Stimulated activated CD8-positive, alpha-beta memory T cell treated with anti-CD3 and anti-CD28 coated beads, Interleukin-2, amount 100 ng/mL, for 48 hours (primary cell): ENCODE results near the gene SIK3.
"Not testable (repeated sequence)": the region's sequence is repeated elsewhere in the genome, so short reads cannot be mapped to it uniquely, and the experiment has no call there.

Source experiments
- DNase-seq, 2 donors: peaks; one replicate each; pipeline ENCODE4 v3.0.0-alpha.2; 2020; ENCODE audit warnings: low read depth in 2 of 2

Gene SIK3

DNA sequence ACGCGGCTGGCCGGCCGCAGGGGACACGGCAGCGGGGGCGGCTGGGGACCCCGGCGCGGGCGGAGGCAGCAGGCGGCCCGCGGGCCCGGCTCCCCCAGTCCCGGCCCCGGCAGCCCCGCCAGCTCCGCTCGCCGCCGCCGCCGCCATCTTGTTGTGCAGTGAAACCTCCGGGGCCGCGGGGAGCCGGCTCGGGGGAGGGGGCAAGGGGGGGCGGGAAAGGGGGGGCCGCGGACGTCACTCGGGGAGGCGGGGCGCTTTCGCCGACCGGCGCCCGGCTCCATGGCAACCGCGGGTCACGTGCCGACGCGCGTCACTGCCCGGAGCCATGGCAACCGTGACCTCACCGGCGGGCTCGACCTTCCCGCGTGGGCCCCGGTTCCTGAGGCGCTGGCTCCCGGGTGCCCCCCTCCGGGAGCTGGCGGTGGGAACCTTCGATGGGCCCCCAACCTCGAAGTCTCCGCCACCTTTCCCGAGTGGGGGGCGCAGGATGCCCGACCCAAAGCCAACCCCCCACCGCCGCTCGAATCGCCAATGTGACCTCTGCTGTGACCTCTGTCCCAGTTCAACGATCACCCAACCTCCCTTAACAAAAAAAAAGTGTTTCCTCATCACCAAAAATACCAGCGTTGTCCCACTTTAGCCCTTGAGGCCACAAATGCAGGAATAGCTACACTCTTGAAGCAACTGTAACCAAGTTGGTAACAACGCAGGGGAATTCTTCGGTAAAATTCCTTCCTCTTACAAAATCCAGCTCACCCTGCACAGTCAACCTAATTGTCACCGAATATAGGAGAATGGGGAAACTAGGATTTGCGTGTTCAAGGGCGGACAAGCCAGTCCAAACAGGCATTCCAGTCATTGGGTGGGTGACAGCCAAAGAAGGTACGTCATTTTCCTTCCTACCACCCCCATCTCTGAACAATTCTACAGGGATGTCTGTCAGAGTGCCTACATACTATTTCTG lies at the start of gene SIK3:
SIK3 (minus strand) TSS at position 160 of the 964 bp plus-strand sequence; CDS start at position 147, 13 bp downstream.
- peak; percentile 86 to 93 for DNase-seq

DNA sequence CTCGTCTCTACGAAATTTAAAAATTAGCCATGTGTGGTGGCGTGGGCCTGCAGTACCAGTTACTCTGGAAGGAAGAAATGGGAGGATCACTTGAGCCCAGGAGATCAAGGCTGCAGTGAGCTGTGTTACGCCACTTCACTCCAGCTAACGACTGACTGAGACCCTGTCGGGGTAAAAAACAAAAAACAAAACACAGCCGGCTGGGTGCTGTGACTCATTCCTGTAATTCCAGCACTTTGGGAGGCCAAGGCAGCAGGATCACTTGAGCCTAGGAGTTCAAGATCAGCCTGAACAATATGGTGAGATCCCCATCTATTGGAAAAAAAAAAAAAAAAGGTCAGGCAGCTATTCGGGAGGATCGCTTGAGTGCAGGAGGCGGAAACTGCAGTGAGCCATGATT lies 48.3 kb upstream of the SIK3 start:
- DNase-seq, result no peak

DNA sequence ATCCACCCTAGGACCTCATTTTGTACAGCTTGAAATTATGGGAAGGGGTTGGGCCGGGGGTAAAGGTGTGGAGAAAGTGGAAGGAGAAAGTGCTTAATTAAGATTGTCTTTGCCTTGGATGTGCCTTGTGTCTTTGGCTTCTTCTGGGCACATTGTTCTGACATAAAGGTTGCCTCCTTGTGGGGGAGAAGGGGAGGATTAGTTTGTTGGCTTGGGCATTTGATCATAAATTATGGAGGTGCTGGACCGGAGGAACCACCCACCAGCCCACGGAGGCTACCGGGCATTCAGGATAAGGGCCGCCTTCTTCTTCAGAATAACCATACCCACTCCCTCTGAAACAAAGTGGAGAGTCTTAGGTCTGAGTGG lies 47.1 kb upstream of the SIK3 start:
- no peak for DNase-seq

DNA sequence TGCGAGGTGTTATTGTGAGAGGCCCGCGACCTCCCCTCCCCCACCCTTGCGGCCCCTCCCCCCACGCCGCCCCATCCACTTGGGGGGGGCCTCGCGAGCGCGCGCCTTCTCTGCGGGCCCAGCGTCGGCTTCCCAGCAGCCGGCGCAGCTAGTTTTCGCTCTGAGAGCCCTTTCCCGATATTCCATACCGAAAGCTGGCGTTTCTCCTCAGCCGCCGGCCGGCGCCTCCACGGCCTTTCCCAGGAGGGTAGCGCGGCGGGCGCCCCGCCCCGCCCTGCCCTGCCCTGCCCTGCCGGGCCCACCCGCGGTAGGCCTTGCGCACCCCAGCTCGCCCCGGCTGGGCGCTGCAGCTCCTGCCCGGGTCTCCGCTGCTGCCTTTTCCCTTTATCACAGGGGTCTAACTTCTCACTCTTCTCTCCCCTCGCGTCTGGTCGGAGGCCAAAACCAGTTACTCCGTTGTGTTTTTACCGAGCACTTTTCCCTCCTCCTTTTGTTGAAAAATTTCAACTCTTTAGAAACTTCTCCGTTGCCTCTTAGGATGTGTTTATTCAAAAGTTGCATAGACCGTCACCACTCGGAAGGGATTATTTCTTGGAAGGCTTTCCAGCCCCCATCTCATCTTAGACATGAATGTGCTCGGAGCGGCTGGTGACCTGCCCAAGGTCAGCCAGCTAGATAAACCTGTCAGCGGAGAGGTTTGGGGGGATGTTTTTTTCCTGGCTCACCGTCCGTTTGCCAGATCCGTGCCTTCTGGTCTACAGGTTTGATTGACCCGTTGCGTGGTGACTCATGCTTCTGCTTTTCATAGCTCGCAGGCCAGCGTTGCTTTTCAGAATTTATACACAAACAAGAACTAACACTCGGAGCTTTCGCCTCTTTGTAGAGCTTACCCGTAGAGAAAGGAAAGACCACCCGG lies 46.5 kb upstream of the SIK3 start:
- DNase-seq, result peak; percentile 28 to 40

DNA sequence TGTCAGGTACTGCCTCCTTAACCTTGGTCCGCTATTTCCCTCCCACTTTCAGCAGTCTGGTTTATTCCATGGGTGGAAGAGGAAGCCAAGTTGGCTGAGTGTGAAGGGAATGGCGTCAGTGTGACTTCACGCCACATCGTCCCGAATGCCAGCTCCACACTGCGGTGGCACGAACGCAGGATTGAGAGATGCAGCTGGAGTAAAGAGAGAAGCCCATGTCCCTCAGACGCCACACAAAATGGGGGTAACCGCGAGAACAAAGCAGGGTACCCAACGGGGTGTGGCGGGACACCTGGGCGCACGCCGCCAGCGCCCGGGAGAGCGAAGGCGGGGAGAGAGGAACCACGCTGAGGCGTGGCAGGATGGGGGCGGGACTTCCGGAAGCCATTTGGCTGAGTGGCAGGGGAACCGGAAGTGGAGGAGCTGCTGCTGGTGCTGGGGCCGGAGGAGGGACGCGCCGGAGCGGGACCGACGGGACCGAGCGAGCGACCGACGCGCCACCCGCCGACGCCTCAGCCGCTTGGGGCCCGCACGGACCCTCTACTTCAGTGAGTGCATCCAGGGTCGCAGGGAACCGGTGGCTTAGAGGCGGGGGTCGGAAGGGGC lies 45.7 kb upstream of the SIK3 start, which contains the start of gene PAFAH1B2:
PAFAH1B2 (plus strand) TSS at position 417 of the 606 bp plus-strand sequence. CDS start 8,161 bp downstream, outside the sequence.
- peak; percentile 94 to 95 for DNase-seq

DNA sequence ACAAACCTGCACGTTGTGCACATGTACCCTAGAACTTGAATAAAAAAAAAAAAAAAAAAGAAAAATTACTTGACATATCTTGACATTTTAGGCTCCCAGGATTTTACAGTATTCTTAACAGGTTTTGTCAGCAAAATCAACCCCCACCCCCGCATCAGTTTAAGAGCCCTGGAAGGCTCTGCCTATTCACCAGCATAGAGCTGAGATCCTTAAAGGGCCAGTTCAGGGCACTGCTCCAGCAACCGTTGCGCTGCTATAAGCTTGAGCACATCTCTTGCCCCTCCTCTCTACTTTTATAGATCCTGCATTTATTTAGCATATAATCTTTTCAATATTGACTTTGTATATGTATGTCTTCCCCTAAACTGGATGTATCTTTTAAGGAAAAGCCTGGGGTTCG lies 45.2 kb upstream of the SIK3 start:
- DNase-seq, result peak in 1 of 2 donors; percentile 8

DNA sequence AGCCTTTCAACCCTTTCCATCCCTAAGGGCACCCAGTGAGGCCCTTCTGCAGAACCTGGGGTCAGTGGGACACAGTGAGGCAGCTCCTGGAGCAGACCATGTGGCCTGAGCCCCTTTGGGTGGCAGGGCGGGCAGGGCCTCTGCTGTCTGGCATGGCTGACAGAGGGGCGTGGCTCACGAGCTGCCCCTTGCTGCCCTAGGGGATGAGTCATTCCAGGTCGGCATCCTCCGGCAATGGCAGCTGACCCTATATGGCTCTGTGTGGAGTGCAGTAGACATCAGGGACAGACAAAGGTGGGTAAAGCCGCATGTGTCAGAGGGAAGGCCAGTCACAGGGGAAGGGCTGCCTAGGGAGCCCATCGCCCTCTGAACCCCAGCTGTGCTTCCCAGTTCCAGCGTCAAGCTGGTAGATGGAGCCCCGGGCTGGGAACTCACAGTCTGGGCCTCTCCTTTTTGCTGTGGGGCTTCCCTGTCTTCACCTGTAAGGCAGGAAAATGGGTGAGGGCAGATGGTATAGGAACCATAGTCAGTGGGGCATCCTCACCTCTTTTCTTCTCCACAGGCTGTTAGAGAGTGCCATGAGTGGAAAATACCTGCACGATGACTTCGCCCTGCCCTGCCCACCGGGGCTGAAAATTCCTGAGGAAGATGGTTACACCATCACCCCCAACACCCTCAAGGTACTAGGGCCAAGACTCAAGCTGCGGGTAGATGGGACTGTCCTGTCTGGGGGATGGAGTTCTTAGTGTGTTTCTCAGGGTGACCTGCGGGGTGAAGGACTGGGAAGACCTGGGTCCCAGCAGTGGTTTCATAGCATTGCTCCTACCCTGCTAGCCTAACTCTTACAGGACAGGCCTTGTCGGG lies 39.2 kb upstream of the SIK3 start:
- not testable (repeated sequence) for DNase-seq

DNA sequence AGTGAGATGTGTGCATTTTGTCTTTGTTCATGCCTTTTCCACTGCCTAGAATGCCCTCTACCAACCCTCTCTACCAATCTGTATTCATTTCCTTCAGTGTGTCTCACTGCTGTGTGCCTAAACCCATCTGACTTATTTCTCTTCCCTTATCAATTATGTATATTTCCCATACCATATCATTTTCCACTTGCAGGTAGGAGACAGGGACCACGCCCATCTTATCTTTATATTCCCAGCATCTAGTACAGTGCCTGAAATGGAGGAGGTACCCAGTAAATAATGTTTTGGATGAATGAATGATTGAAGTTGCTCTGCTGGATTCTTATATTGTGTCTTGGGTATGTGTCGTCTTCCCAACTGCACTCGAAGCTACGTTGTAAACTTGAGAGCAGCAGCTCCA lies 36.8 kb upstream of the SIK3 start:
- not testable (repeated sequence) for DNase-seq

DNA sequence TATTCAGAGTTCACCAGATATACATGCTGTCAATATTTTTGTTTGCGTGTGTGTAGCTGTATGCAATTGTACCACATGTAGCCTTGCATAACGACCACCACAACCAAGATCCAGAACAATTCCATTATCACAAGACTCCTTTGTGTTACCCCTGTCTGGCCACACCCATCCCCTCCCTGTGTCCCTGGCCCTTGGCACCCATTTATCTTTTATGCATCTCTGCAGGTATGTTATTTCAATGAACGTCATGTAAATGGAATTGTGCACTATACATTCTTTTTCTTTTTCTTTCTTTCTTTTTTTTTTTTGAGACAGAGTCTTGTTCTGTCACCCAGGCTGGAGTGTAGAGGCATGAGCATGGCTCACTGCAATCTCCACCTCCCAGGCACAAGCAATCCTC lies 36.2 kb upstream of the SIK3 start:
- no peak for DNase-seq

DNA sequence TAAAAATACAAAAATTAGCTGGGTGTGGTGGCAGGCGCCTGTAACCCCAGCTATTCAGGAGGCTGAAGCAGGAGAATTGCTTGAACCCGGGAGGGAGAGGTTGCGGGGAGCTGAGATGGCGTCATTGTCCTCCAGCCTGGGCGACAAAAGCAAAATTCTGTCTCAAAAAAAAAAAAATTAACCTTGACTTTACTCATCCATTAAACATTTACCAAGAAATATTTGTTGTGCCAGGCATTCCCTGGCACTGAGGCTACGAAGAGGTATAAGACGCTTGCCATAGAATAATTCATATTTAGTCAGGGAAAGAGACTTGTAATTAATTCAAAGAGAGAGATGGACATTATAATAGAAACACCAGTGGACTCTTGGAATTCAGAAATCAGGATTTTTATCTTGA lies 32.7 kb upstream of the SIK3 start:
- DNase-seq, result no peak

DNA sequence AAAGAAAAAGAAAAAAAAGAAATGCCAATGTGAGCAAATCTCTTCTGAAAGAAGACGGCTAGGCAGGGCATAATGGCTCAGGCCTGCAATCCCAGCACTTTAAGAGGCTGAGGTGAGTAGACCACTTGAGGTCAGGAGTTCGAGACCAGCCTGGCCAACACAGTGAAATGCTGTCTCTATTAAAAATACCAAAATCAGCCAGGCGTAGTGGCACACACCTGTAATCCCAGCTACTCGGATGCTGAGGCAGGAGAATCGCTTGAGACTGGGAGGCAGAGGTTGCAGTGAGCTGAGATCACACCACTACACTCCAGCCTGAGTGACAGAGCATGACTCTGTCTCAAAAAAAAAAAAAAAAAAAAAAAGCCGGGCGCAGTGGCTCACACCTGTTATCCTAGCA lies 32.2 kb upstream of the SIK3 start:
- not testable (repeated sequence) for DNase-seq

DNA sequence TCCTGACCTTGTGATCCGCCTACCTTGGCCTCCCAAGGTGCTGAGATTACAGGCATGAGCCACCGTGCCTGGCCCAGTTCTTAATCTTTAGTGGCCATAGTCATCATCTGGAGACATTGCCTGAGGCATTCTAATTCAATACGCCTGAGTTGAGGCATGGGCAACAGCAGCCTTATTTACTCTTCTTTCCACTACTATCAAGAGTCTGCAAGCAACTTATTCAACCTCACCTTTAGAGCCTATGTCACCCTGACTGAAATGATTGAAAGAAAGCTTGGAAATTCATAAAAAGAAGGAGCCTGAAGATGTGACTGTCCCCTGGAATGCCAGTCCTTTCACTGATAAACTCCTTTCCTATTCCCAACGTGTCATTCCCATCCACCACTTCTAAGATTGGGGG lies 30.1 kb upstream of the SIK3 start:
- DNase-seq, result no peak

DNA sequence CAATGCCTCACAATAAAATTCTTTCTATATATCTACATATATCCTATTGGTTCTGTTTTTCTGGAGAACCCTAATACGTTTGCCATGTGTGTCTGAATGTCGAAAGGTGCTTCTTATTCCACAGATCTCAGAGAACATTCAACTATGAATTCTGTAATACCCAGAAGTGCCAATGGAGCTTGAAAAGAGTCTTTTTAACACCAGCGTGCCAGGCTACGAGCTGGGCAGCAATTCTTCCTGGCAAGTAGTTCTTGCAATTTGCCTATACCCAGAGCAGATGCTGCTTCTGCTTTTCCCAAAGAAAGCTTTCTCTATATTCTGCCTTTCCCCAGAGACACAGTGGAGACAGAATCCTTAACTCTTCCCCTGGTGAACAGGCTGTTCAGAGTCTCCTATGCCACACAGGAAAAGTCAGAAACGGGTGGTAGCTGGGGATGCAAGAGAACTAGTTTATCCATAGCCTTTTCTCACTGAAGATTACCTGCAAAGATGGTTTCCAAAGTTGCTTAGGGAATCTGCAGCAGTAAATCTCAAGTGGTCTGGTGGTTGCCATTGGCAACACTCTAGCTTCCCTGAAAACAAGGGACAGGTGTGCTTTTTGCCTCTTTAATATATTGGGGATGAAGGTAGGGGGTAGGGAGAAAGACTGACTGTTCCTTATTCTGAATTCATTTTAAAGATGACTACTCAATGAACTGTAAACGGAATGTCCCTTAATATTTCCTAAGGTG lies 29.1 kb upstream of the SIK3 start:
- DNase-seq, result no peak

DNA sequence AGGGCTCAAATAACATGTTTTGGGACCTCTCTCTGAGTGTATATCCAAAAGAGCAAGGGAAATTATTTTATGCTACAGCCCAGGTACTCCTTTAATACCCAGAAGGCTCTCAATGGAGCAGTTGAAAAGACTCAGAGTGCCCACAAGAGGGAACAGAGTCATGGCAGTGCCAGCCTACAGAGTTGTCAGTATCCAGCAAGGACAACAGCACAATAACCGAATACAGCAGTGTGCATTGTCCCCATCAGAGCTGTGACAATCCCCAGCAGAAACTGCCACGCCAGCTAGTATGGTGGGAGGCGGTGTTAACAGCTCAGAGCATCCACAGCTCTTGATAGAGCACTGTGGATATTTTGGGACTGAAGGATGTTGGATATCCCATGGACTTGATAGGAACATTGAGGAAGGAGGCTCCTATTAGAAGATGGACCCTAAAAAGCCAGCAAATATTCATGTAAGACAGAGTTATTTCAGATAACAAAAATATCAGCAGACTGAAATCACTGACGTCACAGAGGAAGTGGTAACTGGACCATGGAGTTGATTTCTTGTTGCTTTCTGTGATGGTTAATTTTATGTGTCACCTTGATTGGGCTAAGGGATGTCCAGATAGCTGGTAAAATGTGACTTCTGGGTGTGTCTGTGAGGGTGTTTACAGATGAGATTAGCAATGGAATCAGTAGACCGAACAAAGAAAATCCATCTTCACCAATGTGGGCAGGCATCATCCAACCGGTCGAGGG lies 28.2 kb upstream of the SIK3 start:
- no peak for DNase-seq

DNA sequence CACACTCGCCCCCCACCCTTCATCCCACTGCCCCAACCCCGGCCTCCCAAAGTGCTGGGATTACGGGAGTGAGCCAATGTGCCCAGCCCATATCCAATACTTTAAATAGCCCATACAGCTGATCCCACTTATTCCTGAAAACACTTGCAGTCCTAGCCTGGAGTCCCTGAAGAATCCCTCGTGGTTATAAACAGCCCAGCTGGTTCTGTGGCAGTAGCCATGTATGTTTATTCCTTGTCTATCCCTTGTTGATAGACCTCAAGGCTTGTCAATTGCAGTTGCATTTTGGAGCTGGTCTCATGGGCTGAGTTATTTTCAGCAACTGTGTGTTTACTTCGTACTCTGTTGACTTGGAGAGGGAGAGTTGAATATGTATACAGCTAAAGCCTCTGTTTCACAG lies 24.3 kb upstream of the SIK3 start:
- no peak for DNase-seq

DNA sequence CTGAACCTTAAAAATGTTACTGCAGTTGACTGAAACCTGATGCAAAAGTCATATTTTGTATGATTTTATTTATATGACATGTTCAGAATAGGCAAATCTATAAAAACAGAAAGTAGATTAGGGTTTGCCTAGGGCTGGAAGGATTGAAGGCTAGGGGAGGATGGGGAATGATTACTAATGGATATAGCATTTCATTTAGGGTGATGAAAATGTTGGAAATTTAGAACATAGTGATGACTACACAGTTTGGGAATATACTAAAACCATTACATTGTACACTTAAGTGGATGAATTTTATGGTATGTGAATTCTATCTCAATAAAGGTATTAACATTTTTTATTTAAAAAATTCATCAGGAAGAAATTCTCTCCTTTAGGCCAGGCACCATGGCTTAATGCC lies 22.9 kb upstream of the SIK3 start:
- no peak for DNase-seq

DNA sequence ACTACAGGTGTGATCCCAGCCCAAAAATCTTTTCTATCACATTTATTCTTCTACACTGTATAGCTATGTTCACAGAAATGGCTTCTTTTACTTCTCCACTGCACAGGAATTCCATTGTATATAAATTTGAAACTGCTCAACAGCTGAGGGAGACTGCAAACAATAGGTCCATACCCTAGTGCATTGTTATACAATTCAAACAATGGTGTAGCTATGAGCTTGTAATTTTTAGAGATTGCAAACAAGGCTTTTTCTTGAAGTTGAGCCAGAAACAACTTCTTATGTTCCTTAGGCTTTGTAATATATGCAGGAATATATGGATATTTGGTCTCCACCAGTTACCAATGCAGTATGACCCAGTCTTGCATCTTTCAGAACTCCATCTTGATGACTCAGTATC lies 19.5 kb upstream of the SIK3 start:
- DNase-seq, result no peak

DNA sequence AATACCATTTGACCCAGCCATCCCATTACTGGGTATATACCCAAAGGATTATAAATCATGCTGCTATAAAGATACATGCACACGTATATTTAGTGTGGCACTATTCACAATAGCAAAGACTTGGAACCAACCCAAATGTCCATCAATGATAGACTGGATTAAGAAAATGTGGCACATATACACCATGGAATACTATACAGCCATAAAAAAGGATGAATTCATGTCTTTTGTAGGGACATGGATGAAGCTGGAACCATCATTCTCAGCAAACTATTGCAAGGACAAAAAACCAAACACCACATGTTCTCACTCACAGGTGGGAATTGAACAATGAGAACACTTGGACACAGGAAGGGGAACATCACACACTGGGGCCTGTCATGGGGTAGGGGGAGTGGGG lies 14.7 kb upstream of the SIK3 start:
- DNase-seq, result not testable (repeated sequence)

DNA sequence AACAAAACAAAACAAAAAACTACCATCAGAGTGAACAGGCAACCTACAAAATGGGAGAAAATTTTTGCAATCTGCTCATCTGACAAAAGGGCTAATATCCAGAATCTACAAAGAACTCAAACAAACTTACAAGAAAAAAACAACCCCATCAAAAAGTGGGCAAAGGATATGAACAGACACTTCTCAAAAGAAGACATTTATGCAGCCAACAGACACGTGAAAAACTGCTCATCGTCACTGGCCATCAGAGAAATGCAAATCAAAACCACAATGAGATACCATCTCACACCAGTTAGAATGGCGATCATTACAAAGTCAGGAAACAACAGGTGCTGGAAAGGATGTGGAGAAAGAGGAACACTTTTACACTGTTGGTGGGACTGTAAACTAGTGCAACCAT lies 14.3 kb upstream of the SIK3 start:
- not testable (repeated sequence) for DNase-seq
